ENCODE results near the gene ARSG. TPM values are rescaled to one million over a fixed set of nuclear protein-coding genes. Genes with fewer than 3 reads are reported as not detected.
"Not testable (repeated sequence)": the region's sequence is repeated elsewhere in the genome, so short reads cannot be mapped to it uniquely, and the experiment has no call there.

Gene ARSG
- total and polyA plus RNA-seq, 5 experiments from 2014 or later: 10.4 to 15.1 (median 12.9) TPM

DNA sequence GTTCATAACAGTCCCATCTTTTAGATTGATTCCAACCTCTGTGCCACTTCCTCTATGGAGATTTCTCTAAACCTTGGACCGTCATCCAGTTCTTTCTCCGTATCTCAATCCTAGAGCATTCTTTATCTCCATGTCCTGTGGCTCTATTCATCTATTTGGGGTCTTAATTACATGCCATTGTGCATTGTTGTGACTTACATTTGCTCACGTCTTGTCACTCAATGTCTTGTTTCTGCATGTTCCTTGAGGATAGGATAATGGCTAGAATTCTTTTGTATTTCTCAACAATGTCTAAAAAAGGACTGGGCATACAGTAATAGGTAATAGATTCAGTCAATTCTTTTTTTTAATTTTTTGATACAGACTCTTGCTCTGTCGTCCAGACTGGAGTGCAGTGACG is 50.2 kb downstream of the ARSG start:
- no peak overlapping the region for H3K4me3 Mint-ChIP-seq
- H3K9me3 Mint-ChIP-seq: no peaks in the 10 kb centered on the region
- ATAC-seq: no peak
- POLR2A ChIA-PET: interaction anchor here (0.7 kb wide), 1 partner anchor 941 kb away, joined by 4 read pairs; no protein-coding TSS in a partner anchor
- no peaks in the 10 kb centered on the region for H3K27me3 Mint-ChIP-seq
- peak overlapping the region in 4 of 10 donors; percentile 12 to 75 (median 48) for H3K27ac Mint-ChIP-seq
- peaks cover 29 to 52% (median 35%) of the 10 kb centered on the region in 4 donors for H3K4me1 Mint-ChIP-seq
- DNase-seq: no peak
- H3K36me3 Mint-ChIP-seq: no peaks in the 10 kb centered on the region

DNA sequence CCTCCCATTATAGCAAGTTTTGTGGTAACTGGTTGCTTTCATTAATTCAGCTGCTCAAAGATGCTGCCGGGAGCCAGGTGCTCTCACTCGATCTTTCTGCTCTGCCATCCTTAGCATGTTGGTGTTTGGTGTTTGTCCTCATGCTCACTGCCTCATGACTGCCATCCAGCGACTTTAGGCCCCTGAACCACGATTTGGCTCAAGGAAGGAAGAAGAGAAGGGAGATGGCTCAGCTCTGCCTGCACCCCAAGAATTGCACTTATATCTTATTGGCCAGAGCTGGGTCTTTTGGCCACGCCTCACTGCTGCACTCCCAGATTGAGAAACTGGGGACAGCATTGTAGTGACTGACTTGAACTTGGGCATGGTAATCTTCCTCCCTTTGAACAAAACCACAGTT is 52.7 kb downstream of the ARSG start:
- Mint-ChIP-seq H3K4me3 (peak overlapping the region in 5 of 10 donors; percentile 5 to 74 (median 59)), H3K36me3 (no peaks in the 10 kb centered on the region), H3K27me3 (no peaks in the 10 kb centered on the region), H3K9me3 (no peaks in the 10 kb centered on the region), H3K27ac (peak overlapping the region in 9 of 10 donors; percentile 54 to 98 (median 83)), H3K4me1 (peaks cover 35 to 69% (median 57%) of the 10 kb centered on the region in 4 donors)
- POLR2A ChIA-PET: interaction anchor here (0.7 to 5.7 kb wide), 5 partner anchors 13 to 94 kb away, joined by 3 to 51 read pairs (median 6); partner anchors contain the start of genes ARSG and SLC16A6
- ATAC-seq: no peak
- DNase-seq: peak in 2 of 10 donors; percentile 10 to 17

DNA sequence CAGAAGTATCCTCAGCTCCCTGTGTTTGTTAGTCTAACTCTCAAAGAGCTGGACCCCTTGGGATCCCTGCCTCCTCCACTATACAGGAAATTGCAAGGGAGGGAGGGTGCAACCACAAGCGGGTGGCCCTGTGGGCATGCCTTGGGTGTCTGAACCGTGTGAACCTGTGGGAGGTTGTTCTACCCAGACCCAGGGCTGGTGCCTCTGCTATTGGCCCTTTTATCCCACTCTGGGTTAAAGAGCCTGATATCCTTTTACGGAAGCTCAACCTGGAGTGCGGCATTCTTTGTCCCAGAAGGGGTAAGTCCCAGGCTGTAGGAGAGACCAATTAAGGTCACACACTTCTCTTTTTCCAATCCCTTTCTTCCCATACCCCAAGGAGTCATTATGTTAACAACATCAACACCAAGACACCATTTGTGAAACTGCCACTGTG is 53.4 kb downstream of the ARSG start:
- Mint-ChIP-seq H3K27ac (peak overlapping the region; percentile 57 to 98 (median 83)), H3K4me3 (peak overlapping the region; percentile 5 to 81 (median 64)), H3K9me3 (no peaks in the 10 kb centered on the region), H3K36me3 (no peaks in the 10 kb centered on the region), H3K27me3 (no peaks in the 10 kb centered on the region), H3K4me1 (peaks cover 35 to 74% (median 62%) of the 10 kb centered on the region in 4 donors)
- POLR2A ChIA-PET: interaction anchor here (1.1 to 5.7 kb wide), 4 partner anchors 12 to 80 kb away, joined by 3 to 51 read pairs (median 10); partner anchors contain the start of genes ARSG and SLC16A6
- ATAC-seq (peak; percentile 76 to 81), DNase-seq (peak; percentile 7 to 75 (median 45))

DNA sequence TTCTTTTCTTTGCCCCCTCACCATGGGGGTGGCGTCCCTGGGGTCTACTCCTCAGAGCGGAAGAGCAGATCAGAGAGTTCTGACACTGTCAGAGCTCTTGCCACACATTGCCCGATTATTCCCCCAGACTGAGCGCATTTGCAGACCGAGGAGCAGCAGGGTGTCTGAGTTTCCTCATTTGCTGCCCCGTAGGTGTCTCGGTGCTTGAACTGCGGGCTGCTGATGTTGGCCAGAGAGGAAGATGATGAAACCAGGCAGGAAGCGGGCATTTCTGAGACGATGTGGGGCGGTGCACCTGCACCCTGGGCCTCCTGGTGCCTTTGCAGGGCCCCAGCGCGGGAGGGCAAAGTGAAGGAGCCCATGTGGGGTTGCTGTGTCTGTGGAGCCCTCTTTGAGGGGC is 55.2 kb downstream of the ARSG start:
- ATAC-seq: peak; percentile 68 to 76
- peak overlapping the region; percentile 83 to 98 (median 93) for H3K27ac Mint-ChIP-seq

DNA sequence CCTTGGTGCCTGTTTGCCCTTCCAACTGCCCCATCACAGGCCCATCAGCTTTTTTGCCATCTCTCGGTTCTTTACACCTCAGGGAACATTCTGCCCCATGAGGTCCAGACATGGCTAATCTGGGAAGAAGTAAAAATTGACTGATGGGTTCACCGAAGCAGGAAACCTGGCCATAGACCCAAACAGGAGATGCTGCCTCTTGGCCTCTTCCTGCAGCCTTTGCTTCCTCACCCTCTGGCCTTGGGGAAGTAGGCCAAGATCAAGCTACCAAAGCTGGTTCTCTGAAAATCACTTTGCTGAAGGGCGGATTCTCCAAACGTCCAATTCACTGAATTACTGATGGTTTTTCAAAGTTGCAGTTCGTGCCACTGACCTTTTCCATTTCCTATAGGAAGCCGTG is 56.1 kb downstream of the ARSG start:
- peaks cover 39 to 84% (median 74%) of the 10 kb centered on the region in 4 donors for H3K4me1 Mint-ChIP-seq
- POLR2A ChIA-PET: interaction anchor here (1.0 to 5.7 kb wide), 7 partner anchors 8 to 90 kb away, joined by 3 to 51 read pairs (median 4); partner anchors contain the start of genes ARSG and SLC16A6
- ATAC-seq: no peak
- no peaks in the 10 kb centered on the region for H3K27me3 Mint-ChIP-seq
- no peak for DNase-seq
- peak overlapping the region in 8 of 10 donors; percentile 73 to 88 (median 81) for H3K4me3 Mint-ChIP-seq
- no peaks in the 10 kb centered on the region for H3K36me3 Mint-ChIP-seq
- H3K27ac Mint-ChIP-seq: peak overlapping the region; percentile 21 to 98 (median 88)
- H3K9me3 Mint-ChIP-seq: no peaks in the 10 kb centered on the region

More for the DNA sequence above, 55.2 kb downstream of the ARSG start:
- H3K9me3 Mint-ChIP-seq: no peaks in the 10 kb centered on the region
- peak; percentile 15 to 75 (median 54) for DNase-seq
- H3K4me1 Mint-ChIP-seq: peaks cover 35 to 76% (median 67%) of the 10 kb centered on the region in 4 donors
- H3K4me3 Mint-ChIP-seq: peak overlapping the region; percentile 65 to 88 (median 80)
- H3K36me3 Mint-ChIP-seq: no peaks in the 10 kb centered on the region
- POLR2A ChIA-PET: interaction anchor here (0.6 to 5.7 kb wide), 8 partner anchors 9 to 91 kb away, joined by 3 to 51 read pairs (median 4); partner anchors contain the start of genes ARSG and SLC16A6
- H3K27me3 Mint-ChIP-seq: no peaks in the 10 kb centered on the region

DNA sequence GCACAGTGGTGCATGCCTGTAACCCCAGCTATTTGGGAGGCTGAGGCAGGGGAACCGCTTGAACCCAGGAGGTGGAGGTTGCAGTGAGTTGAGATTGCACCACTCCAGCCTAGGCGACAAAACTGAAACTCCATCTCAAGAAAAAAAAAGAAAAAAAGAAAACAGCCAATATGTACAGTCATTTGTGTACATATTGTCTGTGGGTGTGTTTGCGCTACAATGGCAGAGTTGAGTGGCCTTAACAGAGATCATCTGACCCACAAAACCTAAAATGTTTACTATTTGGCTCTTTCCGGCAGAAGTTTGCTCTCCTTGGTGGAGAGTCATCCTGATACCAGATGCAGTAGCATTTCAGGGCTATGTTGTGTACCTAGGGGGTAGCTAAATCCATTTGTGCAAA is 57.9 kb downstream of the ARSG start:
- no peak for ATAC-seq
- peak overlapping the region in 1 of 10 donors; percentile 37 for H3K27ac Mint-ChIP-seq
- no peak for DNase-seq
- H3K36me3 Mint-ChIP-seq: no peaks in the 10 kb centered on the region
- H3K9me3 Mint-ChIP-seq: no peaks in the 10 kb centered on the region
- no peaks in the 10 kb centered on the region for H3K27me3 Mint-ChIP-seq
- peaks cover 38 to 85% (median 76%) of the 10 kb centered on the region in 4 donors for H3K4me1 Mint-ChIP-seq
- POLR2A ChIA-PET: interaction anchor here (2.4 to 5.7 kb wide), 2 partner anchors 57 to 58 kb away, joined by 13 to 51 read pairs; partner anchors contain the start of genes ARSG and SLC16A6
- H3K4me3 Mint-ChIP-seq: peak overlapping the region in 1 of 10 donors; percentile 24

DNA sequence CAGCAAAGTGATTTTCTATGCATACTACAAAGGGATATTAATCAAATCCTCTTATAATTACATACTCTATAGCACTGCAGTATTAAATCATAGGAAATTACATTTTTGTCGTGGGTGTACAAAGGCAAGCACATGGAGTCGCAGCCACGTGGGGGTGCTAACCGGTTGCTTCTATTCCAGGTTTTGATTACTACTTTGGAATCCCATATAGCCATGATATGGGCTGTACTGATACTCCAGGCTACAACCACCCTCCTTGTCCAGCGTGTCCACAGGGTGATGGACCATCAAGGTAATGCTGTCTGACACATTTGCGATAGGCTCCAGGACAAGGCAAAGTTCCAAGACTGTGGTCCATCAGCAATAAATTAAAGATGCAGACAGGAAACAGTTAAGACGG is 60.1 kb downstream of the ARSG start:
- DNase-seq (no peak), ATAC-seq (no peak)
- Mint-ChIP-seq H3K27ac (peak overlapping the region in 2 of 10 donors; percentile 46 to 48), H3K4me1 (peaks cover 26 to 85% (median 71%) of the 10 kb centered on the region in 4 donors), H3K4me3 (peak overlapping the region in 2 of 10 donors; percentile 4 to 26), H3K27me3 (no peaks in the 10 kb centered on the region), H3K36me3 (no peaks in the 10 kb centered on the region), H3K9me3 (no peaks in the 10 kb centered on the region)
- POLR2A ChIA-PET: interaction anchor here (2.4 kb wide), 1 partner anchor 60 kb away, joined by 13 read pairs; the partner anchor contains the start of genes ARSG and SLC16A6

DNA sequence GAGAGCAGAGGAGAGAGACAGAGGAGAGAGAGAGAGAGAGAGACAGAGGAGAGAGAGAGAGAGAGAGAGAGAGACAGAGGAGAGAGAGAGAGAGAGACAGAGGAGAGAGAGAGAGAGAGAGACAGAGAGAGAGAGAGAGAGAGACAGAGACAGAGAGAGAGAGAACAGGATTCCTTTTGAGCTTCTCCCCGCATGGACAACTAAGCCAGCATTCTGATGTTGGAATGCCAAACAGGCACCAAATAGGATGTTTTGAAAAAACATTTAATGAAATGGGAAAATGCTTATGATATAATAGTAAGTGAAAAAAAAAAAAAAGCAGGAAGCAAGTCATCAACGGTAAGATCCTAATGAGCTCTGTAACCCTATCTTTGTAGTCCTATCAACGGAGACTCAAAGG is 60.7 kb downstream of the ARSG start:
- no peak overlapping the region for H3K4me3 Mint-ChIP-seq
- H3K9me3 Mint-ChIP-seq: no peaks in the 10 kb centered on the region
- H3K27ac Mint-ChIP-seq: peak overlapping the region in 1 of 10 donors; percentile 48
- no peak for ATAC-seq
- H3K36me3 Mint-ChIP-seq: no peaks in the 10 kb centered on the region
- peaks cover 30 to 85% (median 71%) of the 10 kb centered on the region in 4 donors for H3K4me1 Mint-ChIP-seq
- no peaks in the 10 kb centered on the region for H3K27me3 Mint-ChIP-seq
- DNase-seq: no peak
- POLR2A ChIA-PET: interaction anchor here (0.7 kb wide), 1 partner anchor 144 kb away, joined by 3 read pairs; no protein-coding TSS in a partner anchor

DNA sequence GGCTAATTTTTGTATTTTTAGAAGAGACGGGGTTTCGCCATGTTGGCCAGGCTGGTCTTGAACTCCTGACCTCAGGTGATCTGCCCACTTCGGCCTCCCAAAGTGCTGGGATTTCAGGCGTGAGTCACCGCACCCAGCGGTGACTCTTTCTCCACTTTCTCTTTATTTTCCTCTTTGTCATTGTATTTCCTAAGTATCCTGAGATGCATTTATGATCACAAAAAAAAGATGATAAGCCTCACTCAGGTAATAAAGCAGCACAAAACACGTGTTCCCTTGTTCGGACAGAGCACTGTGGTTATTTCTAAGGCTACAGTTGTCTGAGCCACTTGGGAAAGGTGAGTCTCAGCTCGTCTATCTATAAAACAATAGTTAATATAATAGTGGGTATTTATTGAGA is 61.4 kb downstream of the ARSG start:
- ATAC-seq, H3K27me3 Mint-ChIP-seq, H3K9me3 Mint-ChIP-seq, H3K4me3 Mint-ChIP-seq, DNase-seq, H3K36me3 Mint-ChIP-seq: not testable (repeated sequence)
- POLR2A ChIA-PET: interaction anchor here (0.7 to 5.5 kb wide), 3 partner anchors 7 to 144 kb away, joined by 3 to 56 read pairs (median 3); partner anchors contain the start of genes ARSG and SLC16A6
- H3K4me1 Mint-ChIP-seq: peaks cover 28 to 85% (median 71%) of the 10 kb centered on the region in 4 donors
- peak overlapping the region in 1 of 10 donors; percentile 27 for H3K27ac Mint-ChIP-seq

DNA sequence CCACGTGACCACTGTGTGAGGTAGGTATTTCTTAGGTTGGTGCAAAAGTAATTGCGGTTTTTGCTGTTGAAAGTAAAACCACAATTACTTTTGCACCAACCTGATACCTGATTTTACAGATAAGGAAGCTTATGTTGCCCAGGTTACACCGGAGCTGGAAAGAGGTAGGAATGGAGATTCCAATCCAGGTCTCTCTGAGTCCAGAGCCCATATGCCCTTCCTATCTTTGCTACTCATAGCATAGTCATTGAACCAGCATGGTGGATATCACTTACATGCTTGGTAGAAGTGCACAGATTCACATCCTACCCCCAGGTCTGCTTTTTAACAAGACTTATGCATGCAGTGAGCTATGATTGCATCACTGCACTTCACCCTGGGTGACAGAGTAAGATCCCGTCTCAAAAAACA is 61.8 kb downstream of the ARSG start:
- ATAC-seq (no peak), DNase-seq (peak in 1 of 10 donors; percentile 17)
- H3K27ac Mint-ChIP-seq: peak overlapping the region in 1 of 10 donors; percentile 9
- H3K9me3 Mint-ChIP-seq: no peaks in the 10 kb centered on the region
- no peaks in the 10 kb centered on the region for H3K36me3 Mint-ChIP-seq
- peaks cover 25 to 84% (median 69%) of the 10 kb centered on the region in 4 donors for H3K4me1 Mint-ChIP-seq
- H3K4me3 Mint-ChIP-seq: peak overlapping the region in 3 of 10 donors; percentile 27 to 64 (median 30)
- POLR2A ChIA-PET: interaction anchor here (0.7 to 5.5 kb wide), 3 partner anchors 8 to 106 kb away, joined by 3 to 56 read pairs (median 3); partner anchors contain the start of genes ARSG and SLC16A6
- no peaks in the 10 kb centered on the region for H3K27me3 Mint-ChIP-seq

DNA sequence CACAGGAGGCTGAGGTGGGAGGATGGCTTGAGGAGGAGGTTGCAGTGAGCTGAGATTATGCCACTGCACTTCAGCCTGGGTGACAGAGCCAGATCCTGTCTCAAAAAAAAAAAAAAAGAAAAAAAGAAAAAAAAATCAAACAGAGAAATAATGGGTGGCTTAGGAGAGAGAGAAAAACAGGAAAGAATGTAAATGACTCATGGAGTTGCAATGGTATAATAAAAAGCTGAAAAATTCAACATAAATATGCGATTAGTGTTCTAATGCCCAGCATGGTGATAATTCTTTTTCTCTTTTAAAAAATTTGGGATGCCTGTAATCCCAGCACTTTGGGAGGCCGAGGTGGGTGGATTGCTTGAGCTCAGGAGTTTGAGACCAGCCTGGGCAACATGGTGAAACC is 63.0 kb downstream of the ARSG start:
- not testable (repeated sequence) for DNase-seq, H3K36me3 Mint-ChIP-seq, H3K9me3 Mint-ChIP-seq, ATAC-seq, H3K27me3 Mint-ChIP-seq
- Mint-ChIP-seq H3K4me1 (peaks cover 25 to 77% (median 63%) of the 10 kb centered on the region in 4 donors), H3K4me3 (peak overlapping the region in 1 of 10 donors; percentile 33), H3K27ac (peak overlapping the region in 3 of 10 donors; percentile 5 to 25 (median 12))
- POLR2A ChIA-PET: interaction anchor here (0.7 to 5.5 kb wide), 2 partner anchors 42 to 63 kb away, joined by 3 to 56 read pairs; partner anchors contain the start of genes ARSG and SLC16A6

DNA sequence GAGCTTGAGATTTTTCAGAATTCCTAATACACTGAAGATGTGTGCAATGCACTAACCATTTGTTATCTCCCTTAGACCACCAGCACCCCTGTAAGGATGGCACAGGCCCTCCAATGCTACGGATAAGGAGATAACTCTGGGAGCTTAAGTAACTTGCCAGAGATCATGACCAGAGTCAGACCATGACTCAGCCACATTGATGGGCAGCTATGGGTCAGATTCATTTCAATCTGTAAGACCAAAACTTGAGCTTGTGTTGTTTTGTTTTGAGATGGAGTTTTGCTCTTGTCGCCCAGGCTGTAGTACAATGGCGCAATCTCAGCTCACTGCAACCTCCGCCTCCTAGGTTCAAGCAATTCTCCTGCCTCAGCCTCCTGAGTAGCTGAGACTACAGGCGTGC is 63.8 kb downstream of the ARSG start:
- Mint-ChIP-seq H3K4me3 (peak overlapping the region in 3 of 10 donors; percentile 1 to 52 (median 40)), H3K4me1 (peaks cover 22 to 72% (median 57%) of the 10 kb centered on the region in 4 donors), H3K27ac (peak overlapping the region in 5 of 10 donors; percentile 22 to 62 (median 43))
- POLR2A ChIA-PET: interaction anchor here (1.3 to 5.5 kb wide), 2 partner anchors 8 to 63 kb away, joined by 4 to 56 read pairs; partner anchors contain the start of genes ARSG and SLC16A6
- not testable (repeated sequence) for H3K36me3 Mint-ChIP-seq, ATAC-seq, H3K27me3 Mint-ChIP-seq, DNase-seq, H3K9me3 Mint-ChIP-seq

Measured in naive thymus-derived CD8-positive, alpha-beta T cell (primary cell).